Measurements from ENCODE around the gene TBX21.

GRCh38 chr17:47717979-47718621, 14.9 kb upstream of the TBX21 start:
- TF ChIP-seq POLR2A (IDR thresholded peaks at IDR 0.05) (no peak), CTCF (IDR thresholded peaks at IDR 0.05) (no peak), POLR2AphosphoS5 (IDR thresholded peaks at IDR 0.05) (no peak)

Measured in breast epithelium (tissue), 3 donors.